CD4-positive, alpha-beta T cell treated with Interleukin-6 at 100 ng/mL for 8 hours (primary cell): ENCODE results near the gene SMIM36.
"Not testable (repeated sequence)": the region's sequence is repeated elsewhere in the genome, so short reads cannot be mapped to it uniquely, and the experiment has no call there.

Source experiments
- DNase-seq: peaks from one replicate; pipeline ENCODE4 v3.0.0-alpha.2; 2020; ENCODE audit warnings: mixed read lengths, low spot score

The SMIM36 gene

DNA sequence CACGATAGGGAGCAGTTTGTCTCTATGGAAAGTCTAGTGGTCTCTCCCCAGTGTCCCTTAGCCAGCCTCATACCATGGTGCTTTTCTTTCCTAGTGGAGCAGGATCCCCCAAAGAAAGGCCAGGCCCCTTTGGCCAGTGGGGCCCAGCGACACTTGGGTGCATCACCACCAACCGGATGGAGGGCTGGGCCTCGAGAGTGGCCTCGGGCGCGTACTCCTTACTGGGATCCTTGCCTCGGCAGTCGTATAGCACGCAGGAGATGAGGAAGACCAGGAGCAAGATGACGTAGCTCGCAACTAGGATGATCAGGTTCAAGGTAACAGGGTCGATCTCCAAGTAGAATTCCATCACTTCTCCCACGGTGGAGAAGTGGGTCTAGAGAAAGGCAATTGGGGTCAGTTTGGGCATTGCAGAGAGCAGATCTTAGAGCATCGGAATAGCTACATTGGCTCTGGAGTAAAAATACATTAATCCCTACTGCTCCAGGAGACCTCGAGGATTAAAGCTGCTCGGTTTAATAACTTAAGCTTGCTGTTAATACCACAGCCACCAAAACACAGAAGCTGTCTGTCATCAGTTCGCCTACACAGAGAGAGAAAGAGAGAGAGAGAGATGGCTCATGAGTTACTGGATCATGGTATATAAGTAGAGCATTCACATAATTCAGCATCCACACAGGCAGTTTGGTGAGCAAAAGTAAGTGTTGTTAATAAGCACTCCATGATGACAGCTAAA lies at the start of gene SMIM36:
TSS of gene SMIM36 (minus strand) at position 467 of the 736 bp plus-strand sequence.
- no peak for DNase-seq

DNA sequence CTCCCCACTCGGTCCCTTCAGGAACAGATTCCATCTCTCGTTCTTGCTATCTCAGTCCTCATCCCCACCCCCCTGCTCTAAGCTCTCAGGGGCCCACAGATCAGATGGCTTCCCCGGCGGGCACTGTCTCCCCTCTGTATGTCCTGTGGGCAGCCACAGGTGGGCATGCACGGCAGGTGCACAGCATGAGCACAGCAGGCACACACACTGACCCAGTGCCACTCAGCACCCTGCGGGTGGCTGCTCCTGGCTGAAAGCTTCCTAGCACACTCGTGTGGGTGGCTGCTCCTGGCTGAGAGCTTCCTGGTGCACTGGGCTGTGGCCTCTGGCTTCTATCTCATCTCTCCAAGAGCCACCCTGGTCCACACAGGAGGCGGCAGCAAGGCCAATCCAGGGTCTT lies 44.5 kb upstream of the SMIM36 start:
- DNase-seq: no peak

DNA sequence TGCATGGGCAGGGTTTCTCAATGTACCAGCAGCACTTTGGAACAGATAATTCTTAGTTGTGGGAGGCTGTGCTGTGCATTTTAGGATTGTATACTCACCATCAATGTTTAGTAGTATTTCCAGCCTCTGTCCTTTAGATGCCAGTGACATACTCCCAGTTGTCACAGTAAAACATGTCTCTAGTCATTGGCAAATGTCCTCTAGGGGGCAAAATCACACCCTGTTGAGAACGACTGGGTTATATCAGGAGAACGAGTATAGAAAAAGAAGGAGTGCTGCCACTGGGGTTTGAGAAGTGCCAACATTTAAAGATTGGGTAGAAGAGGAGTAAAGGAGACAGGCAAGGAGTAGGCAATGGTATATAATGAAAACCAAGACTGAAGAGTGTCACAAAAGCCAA lies 37.9 kb upstream of the SMIM36 start:
- peak; percentile 10 for DNase-seq

DNA sequence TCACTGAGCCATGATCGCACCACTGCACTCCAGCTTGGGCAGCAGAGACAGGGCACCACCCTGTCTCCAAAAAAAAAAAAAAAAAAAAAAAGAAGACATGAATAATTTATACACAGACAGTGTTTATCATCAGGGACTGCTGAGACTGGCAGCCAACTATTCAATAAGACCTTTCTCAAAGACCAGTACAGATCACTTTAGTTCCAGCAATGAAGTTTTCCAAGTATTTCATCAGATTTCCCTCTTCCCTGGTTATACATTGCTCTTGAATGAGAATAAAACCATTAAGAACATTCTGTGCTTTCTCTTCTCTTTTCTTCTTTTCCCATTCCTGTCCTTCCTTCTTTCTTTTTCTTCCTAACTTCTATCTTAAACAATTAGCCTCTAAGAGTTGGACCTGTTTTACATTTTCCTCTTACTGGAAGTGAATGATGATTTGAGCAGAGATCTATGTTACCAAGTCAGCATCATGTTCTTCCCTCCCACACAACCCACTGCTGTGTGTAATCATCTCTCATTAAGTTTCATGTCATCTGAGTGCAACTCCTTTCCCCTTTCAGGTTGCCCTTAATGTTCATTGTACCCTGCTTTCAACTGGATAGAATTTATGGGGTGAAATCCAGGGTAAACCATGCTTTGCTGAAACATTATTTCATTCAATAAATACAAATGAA lies 35.9 kb upstream of the SMIM36 start:
- no peak for DNase-seq

DNA sequence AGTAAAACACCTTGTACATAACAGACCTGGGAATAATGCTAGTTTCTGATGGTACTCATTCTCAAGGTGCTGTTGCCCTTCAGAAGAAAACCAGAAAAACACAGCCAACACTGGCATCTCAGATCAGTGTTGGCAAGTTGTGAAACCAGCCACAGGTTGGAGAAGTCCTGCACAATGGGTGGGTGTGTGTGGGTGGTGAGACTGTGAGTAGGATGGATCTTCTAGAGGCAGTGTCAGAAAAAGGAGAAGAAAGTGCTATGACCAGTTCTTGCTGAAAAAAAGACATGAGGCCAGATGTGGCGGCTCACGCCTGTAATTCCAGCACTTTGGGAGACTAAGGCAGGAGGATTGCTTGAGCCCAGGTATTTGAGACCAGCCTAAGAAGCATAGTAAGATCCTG lies 35.2 kb upstream of the SMIM36 start:
- DNase-seq: no peak

DNA sequence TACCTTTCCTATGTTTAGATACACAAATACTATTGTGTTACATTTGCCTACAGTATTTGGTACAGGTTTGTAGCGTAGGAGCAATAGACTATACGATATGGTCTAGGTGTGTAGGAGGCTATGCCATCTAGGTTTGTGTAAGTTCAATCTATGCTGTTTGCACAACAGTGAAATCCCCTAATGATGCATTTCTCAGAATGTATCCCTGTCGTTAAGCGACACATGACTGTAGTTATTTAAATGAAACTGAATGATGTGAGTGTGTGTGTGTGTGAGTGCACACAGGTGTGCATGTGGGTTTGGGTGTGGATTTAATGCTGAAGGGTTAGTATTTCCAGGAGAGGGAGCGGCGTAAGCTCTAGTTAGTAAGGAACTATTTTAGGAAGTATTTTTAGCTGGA lies 34.6 kb upstream of the SMIM36 start:
- DNase-seq: no peak

DNA sequence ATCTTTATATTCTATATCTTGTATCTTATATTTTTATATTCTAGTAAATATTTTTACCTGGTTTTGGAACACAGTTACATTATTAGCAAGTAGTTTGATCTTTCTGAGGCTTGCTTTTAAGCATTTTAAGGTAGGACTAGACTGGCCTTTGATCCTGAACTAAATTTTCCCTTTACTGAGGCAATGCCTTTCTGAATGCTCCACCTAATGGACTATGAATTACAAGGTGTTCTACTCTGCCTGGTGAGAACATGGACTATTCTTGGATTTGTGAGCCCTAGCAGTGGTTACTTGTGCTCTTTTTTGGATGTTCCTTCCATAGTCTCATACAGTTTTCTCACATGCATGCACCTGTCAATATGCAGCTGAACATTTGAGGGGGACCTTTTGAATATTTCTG lies 32.5 kb upstream of the SMIM36 start:
- DNase-seq: no peak

DNA sequence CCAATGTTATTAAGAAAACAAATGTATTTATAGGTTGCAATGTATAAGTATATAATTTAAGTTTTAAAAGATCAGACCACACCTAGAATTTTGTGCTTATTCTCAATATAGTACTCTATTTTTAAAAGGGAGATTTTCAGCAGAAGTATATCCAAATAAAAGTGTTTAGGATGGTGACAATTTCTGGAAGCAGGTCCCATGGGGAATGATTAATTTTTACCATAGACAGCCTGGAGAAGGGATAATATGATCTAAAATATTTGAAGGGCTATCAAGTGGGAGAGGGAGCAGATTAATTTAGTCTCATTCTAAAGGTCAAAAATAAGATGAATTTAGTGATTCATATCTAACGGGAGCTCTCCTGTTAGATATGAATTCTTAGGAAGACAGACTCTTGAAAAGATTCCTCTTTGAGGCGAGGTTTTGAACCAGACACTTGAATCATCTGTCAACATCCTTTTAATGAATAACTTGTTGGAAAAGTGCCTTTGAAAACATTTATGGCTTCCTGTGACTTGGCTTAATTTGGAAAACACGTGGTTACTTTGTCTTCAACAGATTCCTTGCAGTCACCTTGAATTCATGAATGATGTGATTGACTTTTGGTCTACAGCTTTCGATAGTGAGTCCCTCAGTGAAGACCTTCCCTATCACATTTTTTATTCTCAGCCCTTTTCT lies 29.3 kb upstream of the SMIM36 start:
- DNase-seq: no peak

DNA sequence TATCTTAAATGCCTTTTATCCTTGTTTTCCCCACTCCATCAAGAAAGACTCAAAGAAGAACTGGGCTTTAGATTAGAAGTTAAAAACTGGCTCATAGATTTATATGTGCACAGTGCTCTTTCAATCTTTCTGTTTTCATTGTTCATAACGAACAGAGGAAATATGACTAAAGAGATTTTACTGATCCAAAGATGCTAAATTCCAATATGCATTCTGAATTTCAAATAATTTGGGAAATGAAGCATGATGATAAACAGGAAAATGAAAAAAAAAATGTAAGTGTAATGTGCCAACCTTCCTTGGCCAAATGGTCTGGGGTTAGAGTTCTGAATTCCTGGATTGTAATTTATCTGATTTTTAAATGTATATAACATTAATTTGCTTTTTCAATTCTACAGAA lies 25.0 kb upstream of the SMIM36 start:
- DNase-seq: no peak

DNA sequence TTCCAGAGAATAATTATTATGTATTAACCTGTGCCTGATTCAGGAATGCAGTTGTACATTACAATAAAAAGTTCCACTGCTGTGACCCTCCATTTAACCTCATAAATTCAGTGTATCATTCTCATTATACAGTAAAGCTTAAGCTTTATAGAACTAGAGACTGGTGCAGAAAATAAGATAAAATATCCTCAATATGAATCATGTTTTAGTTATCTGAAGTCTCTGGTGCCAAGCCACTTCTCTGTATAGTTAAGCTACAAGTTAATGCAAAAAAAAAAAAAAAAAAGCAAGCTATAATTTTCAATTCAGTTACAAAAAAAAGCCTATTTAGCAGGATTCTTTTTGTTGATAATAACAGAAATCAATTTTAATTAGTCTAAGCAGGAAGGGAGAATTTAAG lies 22.4 kb upstream of the SMIM36 start:
- DNase-seq: no peak

DNA sequence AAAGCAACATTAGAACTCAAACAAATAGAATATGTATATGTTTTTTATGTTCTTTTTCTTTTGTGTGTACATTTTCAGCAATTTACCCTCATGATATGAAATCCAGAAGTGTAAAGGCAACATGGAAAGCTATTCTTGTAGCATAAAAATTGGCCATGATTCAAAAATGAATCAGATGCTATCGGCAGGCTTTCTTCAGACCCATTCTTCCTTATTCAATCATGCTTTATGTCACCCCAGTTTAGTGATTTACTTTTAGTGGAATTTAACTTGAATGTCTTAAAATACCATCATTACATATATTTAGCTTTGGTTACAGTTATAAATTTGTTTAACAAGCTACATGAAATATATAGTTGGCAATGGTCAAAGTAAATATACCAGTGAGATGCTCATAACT lies 21.4 kb upstream of the SMIM36 start:
- no peak for DNase-seq

DNA sequence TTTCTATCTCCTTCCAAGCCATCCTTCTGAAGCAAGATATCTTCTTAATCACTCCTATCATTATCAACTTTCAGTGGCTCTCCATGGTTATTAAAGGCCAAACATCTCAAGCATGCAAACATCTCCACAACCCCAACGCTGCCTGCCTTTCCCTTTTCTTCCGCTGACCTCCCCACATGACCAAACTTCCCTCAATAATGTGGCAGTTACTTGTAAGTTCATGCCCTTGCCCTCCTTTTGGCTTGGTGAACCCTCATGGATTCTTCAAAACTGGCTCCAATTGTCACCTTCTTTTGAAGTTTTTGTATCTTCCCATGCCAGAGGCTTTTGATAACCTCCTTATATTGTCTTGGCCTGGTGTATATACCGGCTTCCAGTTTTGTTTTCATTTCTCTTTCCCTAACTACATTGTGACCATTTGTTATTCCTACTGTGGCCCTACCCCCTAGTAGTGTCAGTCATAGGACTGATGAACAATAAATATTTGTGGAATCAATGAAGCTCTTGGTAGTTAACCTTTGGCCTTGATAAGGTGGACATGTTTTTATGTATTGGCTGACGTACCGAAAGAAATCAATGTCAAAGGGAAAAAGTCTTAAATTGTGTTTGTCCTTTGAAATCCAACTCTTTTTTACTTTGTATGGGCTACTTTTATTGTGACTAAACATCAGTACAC lies 19.9 kb upstream of the SMIM36 start:
- no peak for DNase-seq

DNA sequence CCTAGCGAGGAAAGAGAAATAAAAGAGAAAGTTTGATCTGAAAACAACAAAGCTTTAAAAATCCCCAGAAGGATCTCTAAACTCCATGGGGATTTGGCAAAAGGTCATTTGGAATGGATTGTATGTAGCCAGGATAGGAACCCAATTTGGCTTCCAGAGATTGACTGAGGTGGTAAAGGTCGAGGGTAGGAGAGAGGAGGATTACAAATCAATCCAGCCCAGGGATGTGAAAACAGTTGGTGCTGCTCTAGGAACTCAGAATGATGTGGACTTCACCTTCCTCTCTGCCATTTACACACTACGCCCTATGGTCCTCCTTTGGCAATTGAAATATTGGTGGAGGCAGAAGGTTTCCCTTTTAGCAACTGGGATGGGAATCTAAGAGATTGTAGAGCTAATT lies 18.8 kb upstream of the SMIM36 start:
- no peak for DNase-seq

DNA sequence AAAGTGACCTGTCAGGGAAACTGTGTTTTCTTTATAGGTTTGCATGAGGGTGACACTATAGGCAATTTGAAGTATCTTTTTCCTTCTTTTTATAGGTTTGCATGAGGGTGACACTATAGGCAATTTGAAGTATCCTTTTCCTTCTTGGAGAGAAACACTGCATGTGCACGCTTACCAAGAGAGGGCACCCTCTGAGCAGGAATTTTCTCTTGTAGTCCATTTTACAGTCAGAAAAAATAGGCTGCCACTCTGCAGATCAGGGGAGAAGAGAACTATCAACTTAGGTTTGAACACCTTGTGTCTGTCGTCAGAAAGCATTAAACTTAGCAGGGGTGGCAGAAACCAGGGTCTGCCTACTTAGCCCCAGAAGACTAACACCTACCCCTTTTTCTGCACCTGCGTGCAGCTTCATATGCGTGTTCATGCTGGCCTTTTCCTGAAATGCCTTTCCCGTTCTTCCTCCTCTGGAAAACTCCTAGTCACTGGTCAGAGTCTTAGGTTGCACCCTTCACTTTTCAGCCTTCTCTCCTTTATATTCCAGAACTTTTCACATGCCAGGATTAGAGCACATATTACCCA lies 16.4 kb upstream of the SMIM36 start:
- no peak for DNase-seq

DNA sequence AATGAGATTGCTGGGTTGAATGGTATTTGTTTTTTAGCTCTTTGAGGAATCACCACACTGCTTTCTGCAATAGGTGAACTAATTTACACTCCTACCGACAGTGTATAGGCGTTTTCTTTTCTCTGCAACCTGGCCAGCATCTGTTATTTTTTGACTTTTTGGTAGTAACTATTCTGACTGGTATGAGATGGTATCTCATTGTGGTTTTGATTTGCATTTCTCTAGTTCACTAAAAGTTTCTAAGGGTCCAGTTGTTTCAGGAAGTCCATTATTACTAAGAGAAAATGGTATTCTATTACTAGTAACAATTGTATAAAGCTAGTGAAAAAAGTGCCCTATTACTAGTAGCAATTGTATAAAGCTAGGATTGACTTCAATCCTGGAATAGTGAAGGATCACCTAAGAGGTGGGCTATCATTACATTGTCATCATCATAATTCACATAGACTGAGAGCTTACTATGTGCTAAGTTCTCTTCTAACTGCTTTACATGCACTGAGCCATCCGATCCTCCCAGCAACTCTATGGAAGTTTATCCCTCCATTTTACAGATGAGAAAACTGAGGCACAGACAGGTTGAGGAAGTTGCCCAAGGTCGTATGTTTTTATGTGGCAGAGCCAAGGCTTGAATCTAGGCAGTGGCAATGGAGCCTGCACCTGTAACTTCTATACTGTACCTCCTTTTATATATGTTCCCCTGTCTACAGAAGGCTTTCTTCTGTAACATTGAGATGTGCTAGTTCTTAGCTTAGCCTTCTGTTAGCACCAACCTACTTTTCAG lies 13.4 kb upstream of the SMIM36 start:
- no peak for DNase-seq

DNA sequence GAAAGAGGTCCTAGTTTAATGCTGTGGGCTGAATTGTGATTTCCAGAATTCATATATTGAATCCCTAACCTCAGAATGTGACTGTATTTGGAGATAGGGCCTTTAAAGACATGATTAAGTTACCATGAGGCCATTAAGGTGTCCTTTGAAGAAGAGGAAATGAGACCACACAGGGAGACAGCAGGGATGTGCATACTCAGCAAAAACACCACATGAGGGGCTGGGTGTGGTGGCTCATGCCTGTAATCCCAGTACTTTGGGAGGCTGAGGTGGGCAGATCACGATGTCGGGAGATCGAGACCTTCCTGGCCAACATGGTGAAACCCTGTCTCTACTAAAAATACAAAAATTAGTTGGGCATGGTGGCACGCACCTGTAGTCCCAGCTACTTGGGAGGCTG lies 11.8 kb upstream of the SMIM36 start:
- DNase-seq: not testable (repeated sequence)

DNA sequence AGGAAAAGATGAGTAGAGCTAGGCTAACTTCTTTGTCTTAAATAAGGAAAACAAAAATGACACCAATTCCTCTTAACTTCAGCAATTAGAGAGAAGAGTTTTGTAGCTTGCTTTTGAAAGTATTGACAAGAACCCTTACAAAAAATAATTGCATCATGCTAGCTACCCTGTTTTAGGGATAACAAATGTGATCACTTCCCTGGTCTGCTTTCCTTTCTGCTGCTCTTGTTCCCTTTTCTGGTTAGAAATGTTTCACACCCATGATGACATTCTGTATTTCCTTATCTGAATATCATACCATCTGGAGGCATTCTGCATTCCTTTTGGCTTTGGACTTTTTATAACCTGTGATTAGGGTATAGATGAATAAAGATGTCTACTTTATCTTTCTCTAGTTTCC lies 9.9 kb upstream of the SMIM36 start:
- DNase-seq: no peak

DNA sequence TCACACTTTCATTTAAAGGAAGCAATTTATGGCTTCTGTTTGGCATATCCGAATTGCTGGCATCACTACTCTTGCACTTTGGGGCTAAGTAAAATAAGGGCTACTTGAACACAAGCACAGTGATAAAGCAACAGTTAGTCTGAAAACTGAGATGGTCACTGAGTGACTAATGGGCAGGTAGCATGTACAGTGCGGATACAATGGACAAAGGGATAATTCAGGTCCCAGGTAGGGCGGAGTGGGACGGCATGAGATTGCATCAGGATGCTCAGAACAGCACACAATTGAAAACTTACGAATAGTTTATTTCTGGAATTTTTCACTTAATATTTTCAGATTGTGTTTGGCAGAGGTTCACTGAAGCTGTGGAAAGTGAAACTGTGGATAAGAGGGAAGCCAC lies 9.2 kb upstream of the SMIM36 start:
- DNase-seq: no peak

DNA sequence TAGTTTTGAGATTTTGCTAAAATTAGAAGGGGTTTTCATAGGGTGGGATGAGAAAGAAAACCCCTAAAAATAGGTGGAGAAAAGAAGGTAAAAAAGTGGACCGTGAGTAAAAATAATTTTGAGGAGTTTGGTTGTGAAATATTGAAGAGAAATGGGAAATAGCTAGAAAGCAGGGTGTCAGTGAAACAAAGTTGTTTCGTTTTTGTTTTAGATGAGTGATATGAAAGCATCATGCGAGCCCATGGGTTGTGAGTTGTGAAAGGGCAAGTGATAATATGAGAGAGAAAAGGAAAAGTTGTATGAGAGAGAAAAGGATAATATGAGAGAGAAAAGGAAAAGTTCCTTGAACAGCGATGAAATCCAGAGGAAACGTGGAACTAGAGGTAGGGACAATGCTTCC lies 7.3 kb upstream of the SMIM36 start:
- DNase-seq: no peak

DNA sequence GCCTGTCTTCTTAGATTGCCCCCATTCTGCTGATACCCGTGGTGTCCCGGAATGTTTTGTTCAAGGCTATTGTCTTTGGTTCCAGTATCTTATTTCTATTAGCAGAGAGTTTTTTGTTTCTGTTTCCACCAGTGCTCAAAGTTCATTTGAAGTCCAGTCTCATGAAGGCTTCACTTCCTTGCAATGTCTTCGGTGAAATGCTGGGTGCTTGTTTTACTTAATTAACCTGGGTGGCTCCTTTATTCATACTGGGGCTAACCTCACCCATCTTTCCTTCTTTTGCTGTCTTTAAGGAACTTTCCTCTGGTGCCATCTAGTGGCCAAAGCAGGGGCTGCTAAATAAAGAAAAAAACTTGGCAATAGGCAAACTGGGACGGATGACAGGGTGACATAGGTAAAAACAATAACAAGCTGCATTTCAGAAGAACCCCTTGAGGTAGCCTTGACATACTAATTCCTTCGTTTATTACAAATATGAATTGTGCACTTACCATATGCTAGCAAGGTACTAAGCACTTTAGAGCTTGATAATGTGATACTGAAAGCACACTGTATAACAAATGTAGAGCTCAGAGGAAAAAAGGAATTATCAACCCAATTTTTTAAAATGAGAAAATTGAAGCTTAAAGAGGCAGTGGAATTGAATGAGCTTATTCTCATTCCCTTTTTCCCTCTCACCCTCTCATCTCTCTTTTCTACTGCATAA lies 2.8 kb upstream of the SMIM36 start:
- DNase-seq: peak; percentile 56

DNA sequence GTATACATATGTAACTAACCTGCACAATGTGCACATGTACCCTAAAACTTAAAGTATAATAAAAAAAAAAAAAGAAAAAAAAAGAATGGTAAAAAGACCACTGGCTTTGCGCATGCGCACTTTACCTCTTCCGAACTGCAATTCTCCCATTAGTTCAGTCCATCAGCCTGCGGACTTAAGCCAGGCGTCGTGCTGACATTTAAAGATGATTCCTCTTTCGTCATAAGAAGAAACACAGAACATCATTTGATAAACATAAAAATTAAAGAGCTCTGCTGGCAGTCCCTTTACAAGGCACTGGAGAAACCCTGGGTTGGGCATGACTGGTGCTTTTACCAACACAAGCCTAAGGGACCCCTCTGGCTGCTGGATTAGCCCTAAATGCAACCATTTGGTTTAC lies 3.6 kb downstream of the SMIM36 start:
- DNase-seq: not testable (repeated sequence)
